T-helper 2 cell treated with Interferon-gamma antibody and Interleukin-4, amounts not matched to agents 100 ng/mL and 5 ng/mL, for 36 hours (primary cell): ENCODE results near the gene STK25. TPM values are rescaled to one million over a fixed set of nuclear protein-coding genes. Genes with fewer than 3 reads are reported as not detected.

ENCODE experiments used
- intact Hi-C: fragments of 100-400 bp; cut with micrococcal nuclease; formaldehyde crosslinking; loops from one replicate; pipeline ENCODE4 v1.15.1; 2023
- total RNA-seq: library from RNA; stranded (reverse); gene quantifications from 2 replicates; pipeline ENCODE4 v1.2.3, GENCODE V29; 2022

STK25 gene
- total RNA-seq, 1 donor from 2014 or later = 110 TPM

DNA sequence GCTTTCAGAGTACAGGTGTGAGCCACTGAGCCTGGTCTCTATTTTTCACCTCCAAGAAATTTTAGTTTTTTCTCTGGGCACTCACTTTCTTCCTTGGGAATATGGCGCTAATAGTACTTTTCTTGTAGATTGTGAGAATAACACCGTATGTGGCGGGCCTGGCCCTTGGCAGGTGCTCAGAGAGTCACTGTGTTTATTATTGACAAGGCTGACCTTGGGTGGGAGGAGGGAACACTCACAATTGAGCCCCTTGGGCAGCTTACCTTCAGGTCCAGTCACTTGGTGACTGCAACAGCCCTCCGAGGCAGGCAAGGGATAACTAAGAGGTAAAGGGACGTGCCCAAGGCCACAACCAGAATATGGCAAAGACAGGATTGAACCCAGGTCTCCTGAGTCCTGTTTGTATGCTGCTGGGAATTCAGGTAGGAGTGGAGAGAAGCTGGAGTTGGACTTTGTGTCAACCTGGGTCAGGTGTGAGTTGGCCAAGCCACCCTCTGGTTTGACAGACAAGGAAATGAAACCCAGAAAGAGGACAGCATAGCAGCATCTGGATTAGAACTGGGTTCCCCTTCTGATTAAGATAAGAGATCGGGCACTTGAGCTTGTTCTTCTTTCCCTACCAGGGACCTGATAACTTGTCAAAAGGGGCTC, 2.8 kb upstream of the STK25 start:
- intact Hi-C loops = no loop called here

DNA sequence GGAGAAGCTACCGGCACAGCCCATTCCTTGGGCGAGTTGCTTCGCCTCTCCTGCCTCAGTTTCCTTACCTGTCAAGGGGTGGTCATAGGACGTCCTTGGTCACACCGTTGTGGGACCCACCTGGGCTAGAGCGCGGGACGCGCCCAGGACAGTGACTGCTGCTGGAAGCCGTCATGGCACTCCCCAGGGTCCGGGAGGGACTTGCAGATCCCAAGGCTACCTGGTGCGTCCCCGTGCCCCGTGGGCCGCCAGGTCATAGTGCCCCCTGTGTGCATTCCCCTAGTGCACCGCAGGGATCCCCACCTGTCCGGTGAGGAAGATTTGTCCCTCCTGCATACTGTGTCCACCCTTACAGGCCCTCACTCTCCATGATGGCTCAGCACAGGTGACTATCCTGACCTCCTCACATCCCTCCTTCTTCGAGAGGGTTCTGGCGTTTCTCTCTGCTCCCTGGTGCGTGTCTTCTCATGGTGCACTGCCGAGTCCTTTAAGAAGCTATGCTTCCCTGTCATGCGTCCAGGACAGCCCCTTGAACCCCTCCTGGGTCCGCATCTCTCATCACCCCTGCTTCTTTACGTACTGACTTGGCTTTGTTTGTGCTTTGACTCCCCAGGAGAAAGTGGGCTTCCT, 886 bp upstream of the STK25 start:
- intact Hi-C loops = loop anchor here (2.0 kb wide), 3 partner anchors 32 to 128 kb away; partner anchors contain the start of genes ATG4B and THAP4

DNA sequence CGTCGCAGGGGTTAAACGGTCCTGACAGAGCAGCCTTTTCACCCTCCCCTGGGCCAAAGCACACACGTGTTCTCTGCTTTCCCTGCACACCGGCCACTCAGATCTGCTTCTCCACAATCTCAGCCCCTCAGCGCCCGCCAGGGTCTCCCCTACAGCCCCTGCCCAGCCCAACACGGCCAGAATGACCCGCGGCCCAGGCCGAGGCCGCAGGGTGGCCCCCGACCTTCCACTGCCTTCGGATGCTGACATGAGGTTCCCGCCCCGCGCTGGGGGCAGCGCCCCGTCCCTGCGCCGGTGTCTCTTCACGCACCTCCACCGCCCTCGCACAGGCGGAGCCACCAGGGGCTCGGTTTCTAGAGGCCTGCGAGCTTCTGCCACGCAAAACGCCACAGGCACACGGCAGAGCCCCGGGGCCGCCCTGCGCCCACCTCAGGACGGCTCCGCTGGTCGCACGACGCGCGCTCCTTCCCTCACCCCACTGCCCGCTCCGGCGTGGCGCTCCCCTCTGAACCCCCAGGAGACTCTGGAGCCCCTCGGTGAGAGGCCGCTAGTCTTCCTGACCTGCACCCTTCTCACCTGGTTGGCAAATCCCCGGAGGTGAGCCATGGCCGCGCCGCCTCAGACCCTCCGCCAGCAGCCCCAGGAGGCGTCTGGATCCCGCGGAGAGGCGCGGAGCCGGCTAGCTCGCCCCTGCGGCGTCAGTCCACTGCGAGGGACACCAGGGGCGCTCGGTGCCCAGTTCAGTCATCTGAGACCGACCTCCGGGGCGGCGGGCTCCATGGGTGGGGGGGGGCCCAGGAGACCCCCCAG, 749 bp downstream of the STK25 start:
- intact Hi-C loops = loop anchor here (1.0 to 2.0 kb wide), 9 partner anchors 33 to 374 kb away; partner anchors contain the start of genes ATG4B, DTYMK, FARP2 and PASK

DNA sequence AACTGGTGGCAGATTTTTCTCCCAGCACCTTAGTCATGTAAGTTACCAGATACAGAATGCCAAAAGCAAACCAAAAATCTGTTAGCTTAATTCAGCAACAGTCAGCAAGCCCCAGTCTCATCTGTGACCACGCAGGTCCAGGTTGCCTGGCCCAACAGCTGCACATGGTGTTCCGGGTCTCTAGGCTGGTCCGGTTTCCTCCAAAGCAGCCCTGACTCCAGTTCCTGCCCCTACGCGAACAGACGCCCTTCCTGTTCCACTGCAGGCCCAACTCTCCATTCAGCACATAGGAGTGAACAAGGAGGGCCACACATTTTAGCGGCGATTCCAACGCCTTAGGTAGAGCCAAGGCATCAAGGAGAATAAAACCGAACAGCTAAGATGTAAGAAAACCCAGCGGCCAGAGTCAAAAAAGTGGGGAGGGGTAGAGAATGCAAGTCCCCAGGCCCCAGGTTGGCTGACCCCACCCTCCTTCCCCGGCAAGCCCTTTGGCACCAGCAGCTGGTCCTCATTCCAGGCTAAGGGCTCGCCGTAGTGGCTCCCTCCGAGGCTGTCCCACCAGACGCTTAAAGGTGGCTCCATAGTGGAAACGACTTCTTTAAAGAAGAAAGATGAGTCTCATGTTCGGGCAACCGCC, 1.5 kb downstream of the STK25 start:
- intact Hi-C loops = loop anchor here (2.0 kb wide), 1 partner anchor 358 kb away; the partner anchor contains the start of gene PASK

DNA sequence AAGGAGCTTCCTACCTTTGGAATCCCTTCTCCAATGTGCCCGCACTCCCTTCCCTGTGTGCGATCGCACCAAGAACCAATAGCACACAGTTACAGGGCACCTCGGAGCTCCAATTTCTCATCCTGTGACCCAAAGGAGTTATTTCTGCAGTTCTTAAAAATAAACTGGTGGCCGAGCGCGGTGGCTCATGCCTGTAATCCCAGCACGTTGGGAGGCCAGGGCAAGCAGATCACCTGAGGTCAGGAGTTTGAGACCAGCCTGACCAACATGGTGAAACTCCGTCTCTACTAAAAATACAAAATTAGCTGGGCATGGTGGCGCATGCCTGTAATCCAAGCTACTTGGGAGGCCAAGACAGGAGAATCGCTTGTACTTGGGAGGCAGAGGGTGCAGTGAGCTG, 2.1 kb downstream of the STK25 start:
- intact Hi-C loops = loop anchor here (2.0 kb wide), 1 partner anchor 358 kb away; the partner anchor contains the start of gene PASK

DNA sequence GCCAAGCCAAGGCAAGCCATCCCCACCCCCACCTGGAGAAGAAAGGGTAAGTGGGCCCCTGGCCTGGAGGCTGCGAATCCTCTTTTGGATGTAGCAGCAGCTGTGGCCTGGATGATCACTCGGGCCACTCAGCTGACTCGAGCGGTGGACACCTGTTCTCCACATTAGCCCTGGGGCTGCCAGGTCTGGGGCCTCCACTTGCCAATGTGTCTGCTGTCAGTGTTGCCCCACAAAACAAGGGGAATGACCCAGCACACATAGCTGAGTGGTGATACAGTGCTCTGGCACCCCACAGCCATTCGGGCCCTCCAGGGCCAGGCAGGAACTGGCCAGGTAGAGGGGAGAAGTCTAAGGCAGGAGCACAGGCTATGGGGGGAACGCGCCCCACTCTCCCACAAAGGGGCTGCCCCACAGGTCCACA, 2.6 kb downstream of the STK25 start:
- intact Hi-C loops = loop anchor here (2.0 kb wide), 1 partner anchor 357 kb away; the partner anchor contains the start of gene PASK

DNA sequence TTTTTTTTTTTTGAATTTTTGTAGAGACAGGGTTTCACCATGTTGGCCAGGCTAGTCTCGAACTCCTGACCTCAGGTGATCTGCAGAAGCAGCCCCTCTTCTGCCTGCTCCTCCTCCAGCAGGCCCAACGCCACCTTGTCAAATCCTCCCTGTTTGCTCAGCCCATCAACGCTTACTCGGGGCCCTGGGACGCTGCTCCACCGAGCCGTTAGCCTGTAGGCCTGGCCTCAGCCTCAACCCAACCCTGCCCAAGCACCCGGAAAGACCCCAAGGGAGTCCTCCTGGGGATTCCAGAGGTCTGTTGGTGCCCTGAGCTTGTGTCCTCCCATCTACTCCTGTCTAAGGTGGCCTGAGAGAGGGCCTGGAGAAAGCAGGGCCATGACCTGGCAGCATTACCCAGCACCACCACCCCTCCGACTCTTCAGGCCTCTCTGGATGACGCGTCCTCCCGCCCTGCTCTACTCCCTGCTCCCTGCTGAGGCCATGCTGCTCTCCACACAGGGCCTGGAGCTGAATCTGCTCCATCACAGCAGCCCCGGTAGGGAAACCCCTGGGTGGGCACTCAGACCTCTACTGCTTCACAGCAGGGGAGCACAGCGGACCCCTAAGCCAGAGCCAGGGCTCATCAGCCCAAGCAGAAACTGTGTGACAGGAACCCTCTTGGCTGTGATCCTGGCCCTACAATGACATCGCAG, 3.2 kb downstream of the STK25 start:
- intact Hi-C loops = no loop called here

DNA sequence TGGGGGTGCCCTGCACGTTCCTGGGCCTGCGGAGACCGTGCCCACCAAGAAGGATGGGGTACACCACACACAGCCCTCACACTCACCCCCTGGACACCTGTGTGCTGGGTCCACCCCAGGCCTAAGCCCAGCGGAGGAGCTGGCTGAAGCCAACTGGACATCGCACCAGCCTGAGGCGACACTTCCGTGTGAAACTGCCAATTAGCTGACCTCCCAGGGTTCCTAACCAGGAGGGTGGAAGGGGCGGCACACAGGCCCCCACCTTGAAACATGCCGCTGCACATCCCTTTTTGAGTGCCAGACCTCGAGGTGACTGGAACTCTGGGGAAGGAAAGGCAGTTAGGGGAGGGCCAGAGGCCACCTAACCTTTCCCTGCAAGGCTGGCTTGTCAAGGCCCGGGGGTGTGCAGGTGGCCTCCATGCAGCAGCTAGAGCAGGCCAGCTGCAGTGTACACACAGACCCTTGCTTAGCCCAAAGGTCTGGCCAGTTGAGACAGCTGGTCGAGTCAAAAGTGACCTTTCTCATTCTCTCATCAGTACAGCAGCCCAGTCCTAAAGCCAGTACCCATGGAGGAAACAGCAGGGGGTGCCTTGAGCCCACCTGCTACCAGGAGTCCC, 4.5 kb downstream of the STK25 start:
- intact Hi-C loops = no loop called here

DNA sequence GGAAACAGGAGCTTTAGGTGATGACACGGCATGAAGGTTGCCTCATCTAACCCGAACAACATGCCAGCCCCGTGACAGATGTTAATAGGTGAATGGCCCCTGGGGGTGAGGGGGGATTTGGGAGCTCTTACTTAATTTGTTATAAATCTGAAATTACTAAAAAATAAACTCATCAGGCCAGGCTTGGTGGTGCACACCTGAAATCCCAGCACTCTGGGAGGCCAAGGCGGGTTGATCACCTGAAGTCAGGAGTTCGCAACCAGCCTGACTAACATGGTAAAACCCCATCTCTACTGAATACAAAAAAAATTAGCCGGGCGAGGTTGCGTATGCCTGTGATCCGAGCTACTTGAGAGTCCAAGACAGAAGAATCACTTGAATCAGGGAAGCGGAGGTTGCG, 6.1 kb downstream of the STK25 start:
- intact Hi-C loops = no loop called here

DNA sequence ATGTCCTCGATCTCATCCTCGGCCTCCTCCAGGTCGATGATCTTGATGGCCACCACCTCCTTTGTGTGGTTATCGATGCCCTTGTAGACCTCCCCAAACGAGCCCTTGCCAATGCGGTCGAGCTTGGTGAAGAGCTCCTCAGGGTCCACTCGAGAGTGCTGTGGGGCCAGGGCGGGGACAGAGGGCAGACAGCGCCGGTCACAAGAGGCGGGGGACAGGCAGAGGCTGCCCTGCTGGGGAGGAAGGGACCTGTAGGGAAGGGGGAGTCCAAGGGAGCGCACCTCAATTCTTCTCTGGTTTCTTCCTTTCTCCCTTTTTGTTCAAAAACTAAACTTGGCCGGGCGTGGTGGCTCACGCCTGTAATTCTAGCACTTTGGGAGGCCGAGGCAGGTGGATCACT, 6.8 kb downstream of the STK25 start:
- intact Hi-C loops = no loop called here

DNA sequence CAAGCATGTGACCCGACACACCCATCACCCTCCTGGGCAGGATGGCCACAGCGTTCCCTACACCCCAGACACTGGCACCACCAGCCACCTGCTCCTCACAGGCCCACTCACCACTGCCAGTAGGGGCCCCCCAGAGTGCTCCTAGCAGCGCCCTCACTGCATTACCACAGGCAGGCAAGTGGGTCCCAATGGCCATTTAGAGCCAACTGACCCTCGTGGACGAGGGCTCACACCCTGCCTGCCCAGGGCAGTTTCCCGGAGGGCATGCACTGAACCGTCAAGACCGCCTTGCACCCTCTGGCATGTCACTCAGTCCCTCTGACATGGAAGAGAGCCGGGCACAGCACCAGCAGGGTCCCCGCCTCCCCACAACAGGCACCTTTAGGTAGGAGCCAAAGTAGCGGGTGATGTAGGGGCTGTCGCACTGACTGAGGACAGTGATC, 7.3 kb downstream of the STK25 start:
- intact Hi-C loops = no loop called here

DNA sequence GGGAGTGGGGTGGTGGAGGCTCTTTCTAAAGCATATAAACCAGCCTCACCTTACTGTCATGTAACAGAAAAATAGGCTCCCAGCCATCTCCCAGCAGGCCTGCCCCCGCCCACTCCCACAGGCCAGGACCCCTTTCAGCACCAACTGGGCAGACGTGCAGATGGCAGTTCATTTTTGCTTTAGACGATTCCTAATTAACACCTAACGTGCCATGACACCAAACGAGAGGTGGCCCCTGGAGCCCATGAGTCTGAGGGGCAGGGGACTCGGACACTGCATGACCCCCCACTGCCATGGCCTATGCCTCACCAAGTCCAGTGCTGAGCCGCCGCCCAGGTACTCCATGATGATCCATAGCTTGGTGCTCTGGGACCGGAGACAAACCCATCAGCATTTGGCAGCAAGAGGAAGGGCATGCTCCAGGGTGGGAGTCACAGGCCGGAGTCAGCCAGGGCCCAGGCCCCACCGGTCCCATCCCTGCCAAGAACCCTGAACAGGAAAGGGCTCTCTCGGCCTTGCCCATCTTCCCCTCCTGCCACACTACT, 7.9 kb downstream of the STK25 start:
- intact Hi-C loops = no loop called here

DNA sequence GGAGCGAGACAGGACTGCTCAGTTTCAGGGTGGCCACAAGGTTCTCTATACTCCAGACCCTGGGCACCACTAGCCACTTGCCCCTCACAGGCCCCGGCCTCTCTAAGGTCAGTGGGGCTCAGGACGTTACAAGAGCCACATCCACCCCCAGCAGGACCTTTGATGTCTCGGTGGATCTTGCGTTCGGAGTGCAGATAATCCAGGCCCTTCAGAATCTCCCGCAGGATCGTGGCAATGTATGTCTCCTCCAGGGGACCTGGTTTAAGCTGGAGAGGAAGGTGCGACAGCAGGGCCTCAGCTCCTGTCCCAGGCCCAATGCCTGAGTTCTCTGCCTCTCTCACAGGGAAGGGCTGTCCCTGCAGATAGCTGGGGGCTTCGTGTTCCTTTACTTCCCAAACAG, 8.4 kb downstream of the STK25 start:
- intact Hi-C loops = no loop called here

DNA sequence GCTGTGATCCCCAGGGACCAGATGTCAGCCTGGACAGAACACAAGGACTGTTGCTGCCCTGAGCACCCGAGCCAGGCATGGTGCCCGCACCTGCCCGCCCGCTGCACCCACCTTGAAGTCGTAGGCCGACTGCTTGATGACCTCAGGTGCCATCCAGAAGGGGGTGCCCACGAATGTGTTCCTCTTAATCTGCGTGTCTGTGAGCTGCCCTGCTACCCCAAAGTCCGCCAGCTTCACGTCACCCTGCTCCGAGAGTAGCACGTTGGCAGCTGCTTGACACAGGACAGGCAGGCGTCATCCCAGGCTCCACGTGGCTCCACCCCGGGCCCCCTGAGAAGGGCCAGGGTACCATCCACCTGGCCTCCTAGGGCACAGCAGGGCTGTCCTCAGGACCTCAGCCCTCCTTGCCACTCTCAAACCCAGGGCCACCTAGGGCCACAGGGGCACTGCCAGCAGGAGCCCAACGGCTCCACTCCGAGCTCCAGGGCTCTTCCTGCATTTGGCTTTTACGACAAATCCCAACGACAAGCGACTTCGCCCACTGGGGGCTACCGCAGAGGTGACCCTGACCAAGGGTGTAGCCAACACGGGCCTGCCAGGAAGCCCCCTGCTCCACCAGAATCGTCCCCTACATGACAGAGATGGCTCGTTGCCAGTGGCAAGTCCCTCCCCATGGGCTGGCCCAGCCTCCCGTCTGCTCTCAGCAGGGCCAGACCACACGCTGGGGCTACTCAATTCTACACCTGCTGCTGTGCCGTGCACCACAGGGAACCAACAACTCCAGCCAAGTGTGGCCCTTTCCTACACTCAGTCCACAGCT, 9.0 kb downstream of the STK25 start:
- intact Hi-C loops = no loop called here

DNA sequence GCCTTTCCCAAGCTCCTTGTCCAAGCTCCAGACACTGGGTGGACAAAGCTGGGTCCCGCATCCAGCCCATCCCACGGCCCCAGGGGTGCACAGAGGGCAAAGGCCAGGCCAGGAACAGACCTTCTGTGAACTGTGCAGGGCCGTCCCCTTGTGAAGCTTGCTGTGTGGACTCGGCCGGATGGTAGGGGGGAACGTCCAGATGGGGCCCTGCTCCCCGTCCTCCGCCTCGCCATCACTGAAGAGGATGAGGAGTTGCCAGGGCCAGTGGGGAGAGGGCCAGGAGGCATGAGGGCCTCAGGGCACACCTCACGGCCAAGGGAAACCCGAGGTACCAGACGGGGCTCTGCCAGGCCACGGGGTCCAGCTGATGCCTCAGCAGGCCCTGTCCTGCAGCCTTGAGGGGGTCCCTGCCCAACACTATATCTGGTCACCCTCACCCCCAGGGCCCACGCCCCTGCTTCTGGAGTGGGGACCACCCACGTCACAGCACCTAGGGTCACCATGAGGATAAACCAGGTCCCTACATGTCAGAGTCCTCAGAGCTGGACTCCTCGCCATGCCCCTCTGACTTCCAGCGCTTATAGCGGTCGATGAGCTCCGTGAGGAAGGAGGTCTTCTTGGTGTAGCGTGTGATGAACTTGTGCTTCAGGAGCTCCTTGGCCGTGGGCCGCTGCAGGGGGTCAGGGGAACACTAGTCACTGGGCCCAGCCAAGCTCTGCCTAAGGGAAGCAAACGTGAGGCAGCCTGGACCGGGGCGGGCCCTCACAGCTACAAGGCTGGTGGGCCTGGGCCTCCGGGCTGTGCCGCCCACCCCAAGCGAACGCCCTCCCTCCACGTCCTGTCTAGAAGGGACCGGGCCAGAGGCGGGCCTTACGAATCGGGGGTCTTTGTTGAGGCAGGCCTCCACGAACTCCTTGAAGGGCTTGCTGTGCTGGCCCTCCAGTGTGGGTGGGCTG, 10.0 kb downstream of the STK25 start:
- intact Hi-C loops = no loop called here

DNA sequence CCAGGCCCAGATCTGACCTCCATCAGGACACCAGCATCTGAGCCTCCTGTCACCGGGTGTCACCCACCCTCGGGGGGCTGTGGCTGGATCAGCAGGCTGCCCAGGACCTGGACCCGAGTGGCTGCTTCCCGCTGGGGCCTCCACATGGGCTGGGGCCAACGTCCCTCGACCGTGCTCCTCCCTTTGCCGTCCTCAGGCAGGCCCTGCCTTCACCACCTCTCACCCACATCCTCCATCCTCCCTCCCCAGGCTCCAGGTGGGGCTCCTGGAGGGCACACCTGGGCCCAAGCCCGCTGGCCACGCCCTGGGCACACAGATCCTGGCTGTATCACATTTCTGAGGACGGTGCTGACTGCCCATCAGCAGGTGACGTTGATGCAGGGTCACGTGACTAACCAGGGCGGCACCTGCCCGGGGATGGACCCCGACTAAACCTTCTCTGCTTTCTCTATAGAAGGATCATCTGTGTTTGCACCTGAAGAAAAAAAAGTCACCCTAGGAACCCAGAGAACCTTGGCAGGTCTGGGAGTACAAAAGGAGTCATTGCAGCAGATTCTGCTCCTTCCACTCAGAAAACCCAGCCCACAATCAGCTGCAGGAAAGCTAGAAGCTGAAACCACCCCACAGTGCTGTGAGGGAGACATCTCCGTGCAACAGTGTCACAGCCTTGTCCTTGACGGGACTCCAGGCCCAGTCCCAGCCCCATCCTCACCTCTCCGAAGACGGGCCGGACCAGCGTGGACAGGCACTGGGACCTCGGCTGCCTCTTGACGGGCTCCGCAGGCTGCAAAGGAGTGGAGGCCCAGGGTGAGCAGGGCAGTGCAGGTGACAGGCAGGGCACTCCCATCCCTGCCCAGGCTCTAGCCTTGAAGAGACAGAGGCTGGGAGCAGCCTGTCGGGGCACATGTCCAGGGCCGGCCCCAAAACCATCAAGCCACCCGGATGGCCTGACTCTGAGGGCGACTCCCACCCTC, 11.2 kb downstream of the STK25 start:
- intact Hi-C loops = no loop called here
